Hepatocyte (in vitro differentiated cells): ENCODE data around the gene FAM118A. TPM values are rescaled to one million over a fixed set of nuclear protein-coding genes. Genes with fewer than 3 reads are reported as not detected.

Experiments
- DNase-seq: peaks from one replicate; pipeline ENCODE4 v3.0.0-alpha.2; 2016; ENCODE audit warnings: low spot score
- H2AFZ ChIP-seq: fragments of 200-600 bp; sonication (generic); 2 replicates; pipeline ENCODE4 v1.6.0; 2016; ENCODE audit warnings: antibody characterized with exemption, mild to moderate bottlenecking
- H3K27ac ChIP-seq: fragments of 200-600 bp; sonication (generic); 2 replicates; pipeline ENCODE4 v1.5.1; 2016; ENCODE audit warnings: mild to moderate bottlenecking
- H3K27me3 ChIP-seq: fragments of 200-600 bp; sonication (generic); 2 replicates; pipeline ENCODE4 v1.6.1; 2016
- H3K36me3 ChIP-seq: fragments of 200-600 bp; sonication (generic); replicated peaks from 2 replicates; pipeline ENCODE4 v1.5.1; 2016; ENCODE audit warnings: low read depth; ENCODE audit not compliant: insufficient read depth
- H3K4me1 ChIP-seq: fragments of 200-600 bp; sonication (generic); 2 replicates; pipeline ENCODE4 v1.5.1; 2016; ENCODE audit warnings: mild to moderate bottlenecking, moderate library complexity; ENCODE audit not compliant: insufficient read depth
- H3K4me2 ChIP-seq: fragments of 200-600 bp; sonication (generic); 2 replicates; pipeline ENCODE4 v1.6.0; 2016
- H3K4me3 ChIP-seq: fragments of 200-600 bp; sonication (generic); 2 replicates; pipeline ENCODE4 v1.5.1; 2016; ENCODE audit warnings: mild to moderate bottlenecking
- H3K79me2 ChIP-seq: fragments of 200-600 bp; sonication (generic); 2 replicates; pipeline ENCODE4 v1.6.0; 2017; ENCODE audit warnings: mild to moderate bottlenecking
- H3K9me2 ChIP-seq: fragments of 200-600 bp; sonication (generic); replicated peaks from 2 replicates; pipeline ENCODE4 v1.6.0; 2017; ENCODE audit warnings: mild to moderate bottlenecking; ENCODE audit not compliant: insufficient read depth
- H3K9me3 ChIP-seq: fragments of 200-600 bp; sonication (generic); 2 replicates; pipeline ENCODE4 v1.5.1; 2016; ENCODE audit warnings: low read depth, mild to moderate bottlenecking
- H4K20me1 ChIP-seq: fragments of 200-600 bp; sonication (generic); 2 replicates; pipeline ENCODE4 v1.6.0; 2016; ENCODE audit warnings: mild to moderate bottlenecking; ENCODE audit not compliant: insufficient read depth, poor library complexity, severe bottlenecking
- EZH2 ChIP-seq: fragments of 200-600 bp; sonication (generic); IDR thresholded peaks from 2 replicates; pipeline ENCODE4 v1.6.1; 2016; ENCODE audit warnings: antibody characterized with exemption, mild to moderate bottlenecking, borderline replicate concordance
- EZH2phosphoT487 ChIP-seq: fragments of 200-600 bp; sonication (generic); IDR thresholded peaks from one replicate; pipeline ENCODE4 v1.6.1; 2018; ENCODE audit warnings: antibody characterized with exemption, mild to moderate bottlenecking, low read depth, moderate library complexity; ENCODE audit not compliant: unreplicated experiment, severe bottlenecking
- WGBS: methylation state at CpG from one replicate; pipeline ENCODE4 v1.1.6; 2016; ENCODE audit warnings: low lambda C conversion rate; ENCODE audit errors: missing lambda C conversion rate; 5-methylcytosine and 5-hydroxymethylcytosine counted together
- polyA plus RNA-seq: library from polyadenylated mRNA; unstranded; fragments of >200 nt; fragmentation: Nextera tagmentation; extraction: Ambion mirVana; gene quantifications from 2 replicates; pipeline ENCODE4 v1.2.1, GENCODE V29; 2016
- total RNA-seq: library from RNA; depleted of rRNA; stranded (reverse); fragments of >200 nt; gene quantifications from 2 replicates; pipeline ENCODE4 v1.2.3, GENCODE V29; 2014
- TF ChIP-seq, protein P1 (sequence below): fragments of 200-600 bp; sonication (generic); IDR thresholded peaks from 2 replicates; pipeline ENCODE4 v1.5.1; 2016; ENCODE audit warnings: antibody characterized with exemption, mild to moderate bottlenecking; ENCODE audit not compliant: poor library complexity

The FAM118A gene
- total and polyA plus RNA-seq, 2 experiments from 2014 or later, result 94.2 to 193 TPM

DNA sequence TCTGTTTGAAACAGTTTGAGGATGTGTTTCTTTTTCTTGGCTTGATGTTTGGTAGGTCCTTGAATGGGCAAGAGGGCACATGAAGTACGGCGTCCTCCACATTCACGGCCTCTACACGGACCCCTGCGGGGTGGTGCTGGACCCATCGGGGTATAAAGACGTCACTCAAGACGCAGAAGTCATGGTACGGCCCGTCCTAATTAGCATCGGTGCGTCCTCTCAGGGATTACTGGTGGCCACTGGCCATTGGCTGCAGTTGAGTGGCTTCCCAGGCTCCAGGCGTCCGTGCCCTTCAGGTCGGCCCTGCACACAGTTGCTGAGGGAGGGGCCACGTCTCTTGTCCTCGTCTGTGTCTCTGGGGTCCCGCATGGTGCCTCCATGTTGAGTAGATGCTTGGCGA lies 20.8 kb downstream of the FAM118A start:
- WGBS, result 96% methylated on average over 19 of the region's 19 CpGs
- H3K4me3 ChIP-seq, result no peak overlapping the region
- H3K9me3 ChIP-seq, result no peaks in the 10 kb centered on the region
- no peak overlapping the region for H3K4me2 ChIP-seq
- H3K9me2 ChIP-seq, result no peaks in the 10 kb centered on the region
- H3K27ac ChIP-seq, result no peak overlapping the region
- no peaks in the 10 kb centered on the region for H3K27me3 ChIP-seq
- H3K4me1 ChIP-seq, result no peaks in the 10 kb centered on the region
- H3K36me3 ChIP-seq, result no peaks in the 10 kb centered on the region
- no peak overlapping the region for H2AFZ ChIP-seq
- TF ChIP-seq EZH2, result no peak
- no peak for TF ChIP-seq EZH2phosphoT487
- TF ChIP-seq, protein P1, sequence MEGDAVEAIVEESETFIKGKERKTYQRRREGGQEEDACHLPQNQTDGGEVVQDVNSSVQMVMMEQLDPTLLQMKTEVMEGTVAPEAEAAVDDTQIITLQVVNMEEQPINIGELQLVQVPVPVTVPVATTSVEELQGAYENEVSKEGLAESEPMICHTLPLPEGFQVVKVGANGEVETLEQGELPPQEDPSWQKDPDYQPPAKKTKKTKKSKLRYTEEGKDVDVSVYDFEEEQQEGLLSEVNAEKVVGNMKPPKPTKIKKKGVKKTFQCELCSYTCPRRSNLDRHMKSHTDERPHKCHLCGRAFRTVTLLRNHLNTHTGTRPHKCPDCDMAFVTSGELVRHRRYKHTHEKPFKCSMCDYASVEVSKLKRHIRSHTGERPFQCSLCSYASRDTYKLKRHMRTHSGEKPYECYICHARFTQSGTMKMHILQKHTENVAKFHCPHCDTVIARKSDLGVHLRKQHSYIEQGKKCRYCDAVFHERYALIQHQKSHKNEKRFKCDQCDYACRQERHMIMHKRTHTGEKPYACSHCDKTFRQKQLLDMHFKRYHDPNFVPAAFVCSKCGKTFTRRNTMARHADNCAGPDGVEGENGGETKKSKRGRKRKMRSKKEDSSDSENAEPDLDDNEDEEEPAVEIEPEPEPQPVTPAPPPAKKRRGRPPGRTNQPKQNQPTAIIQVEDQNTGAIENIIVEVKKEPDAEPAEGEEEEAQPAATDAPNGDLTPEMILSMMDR, result no peak
- no peaks in the 10 kb centered on the region for H4K20me1 ChIP-seq
- H3K79me2 ChIP-seq, result no peaks in the 10 kb centered on the region
- no peak for DNase-seq

DNA sequence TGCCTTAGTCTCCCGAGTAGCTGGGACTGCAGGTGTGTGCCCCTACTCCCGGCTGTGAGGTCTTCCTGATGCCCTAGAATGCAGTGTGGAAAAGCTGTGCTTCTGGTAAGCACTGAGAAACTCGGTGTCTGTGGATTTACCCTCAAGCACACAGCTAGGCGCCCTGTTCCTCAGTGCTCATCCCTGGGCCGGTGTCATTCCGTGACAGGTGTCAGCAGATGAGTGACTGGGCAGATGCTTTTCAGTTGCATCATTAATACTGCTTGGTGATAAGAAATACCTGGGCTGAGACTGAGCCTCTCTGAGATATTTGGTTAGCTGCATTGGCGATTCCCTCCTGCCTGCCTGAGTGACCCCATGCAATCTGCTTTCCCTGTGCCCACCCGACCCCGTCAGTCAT lies 21.8 kb downstream of the FAM118A start:
- Histone ChIP-seq H3K4me2 (no peak overlapping the region), H3K9me3 (no peaks in the 10 kb centered on the region), H3K4me3 (no peak overlapping the region), H3K27ac (no peak overlapping the region), H3K36me3 (no peaks in the 10 kb centered on the region), H3K4me1 (peaks cover 2% of the 10 kb centered on the region), H3K9me2 (no peaks in the 10 kb centered on the region), H4K20me1 (no peaks in the 10 kb centered on the region), H3K27me3 (no peaks in the 10 kb centered on the region), H3K79me2 (no peaks in the 10 kb centered on the region), H2AFZ (no peak overlapping the region)
- WGBS, result 93% methylated on average over 9 of the region's 9 CpGs
- no peak for TF ChIP-seq EZH2phosphoT487
- TF ChIP-seq, protein P1, result no peak
- TF ChIP-seq EZH2, result no peak
- no peak for DNase-seq

DNA sequence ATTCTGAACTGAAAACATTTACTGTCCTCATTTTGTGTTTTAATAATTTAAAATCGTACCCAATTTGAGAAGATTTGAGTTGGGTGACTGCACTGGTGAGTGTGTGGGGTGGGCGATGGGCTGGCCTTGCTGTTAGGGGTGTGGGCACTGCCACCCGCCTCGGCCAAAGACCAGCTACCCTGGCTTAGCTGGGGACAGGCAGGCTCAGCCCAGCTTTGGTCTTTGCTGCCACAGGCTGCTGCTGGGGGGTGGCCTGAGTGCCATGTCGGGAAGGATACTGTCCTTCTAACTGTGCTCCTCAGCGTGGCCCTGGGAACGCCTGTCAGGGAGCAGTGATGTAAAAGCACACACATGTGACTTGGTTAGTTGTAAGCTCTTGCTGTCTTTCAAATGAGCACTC lies 22.3 kb downstream of the FAM118A start:
- Histone ChIP-seq H3K36me3 (no peaks in the 10 kb centered on the region), H3K9me2 (no peaks in the 10 kb centered on the region), H3K4me2 (no peak overlapping the region), H3K79me2 (no peaks in the 10 kb centered on the region), H3K4me1 (peaks cover 6% of the 10 kb centered on the region), H3K27me3 (no peaks in the 10 kb centered on the region), H2AFZ (no peak overlapping the region), H3K9me3 (no peaks in the 10 kb centered on the region), H3K4me3 (no peak overlapping the region), H4K20me1 (no peaks in the 10 kb centered on the region), H3K27ac (no peak overlapping the region)
- no peak for DNase-seq
- TF ChIP-seq, protein P1, result no peak
- no peak for TF ChIP-seq EZH2
- WGBS, result 95% methylated on average over 7 of the region's 7 CpGs

DNA sequence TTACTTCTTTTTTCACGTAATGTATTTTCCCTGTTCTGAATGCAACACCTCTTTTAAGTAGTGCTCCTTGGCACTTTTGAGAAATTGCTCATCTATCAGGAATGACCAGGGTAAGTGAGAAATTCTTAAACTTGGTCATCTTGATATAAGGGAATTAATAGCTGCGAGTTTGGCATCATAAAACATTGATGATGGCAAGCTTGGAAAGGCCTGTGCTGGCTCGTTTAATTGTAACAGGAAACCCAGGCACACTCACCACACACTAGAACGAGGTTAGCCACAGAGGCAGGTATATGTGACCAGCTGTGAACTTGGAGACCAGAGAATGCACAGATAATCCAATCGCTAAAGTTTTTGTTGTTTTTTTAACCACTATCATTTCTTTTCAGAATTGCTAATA lies 24.3 kb downstream of the FAM118A start:
- peaks cover 6% of the 10 kb centered on the region for H3K4me1 ChIP-seq
- no peaks in the 10 kb centered on the region for H3K36me3 ChIP-seq
- 82% methylated on average over 5 of the region's 5 CpGs for WGBS

More for the DNA sequence above, 24.3 kb downstream of the FAM118A start:
- Histone ChIP-seq H3K4me3 (no peak overlapping the region), H2AFZ (no peak overlapping the region), H3K27me3 (no peaks in the 10 kb centered on the region), H3K9me2 (no peaks in the 10 kb centered on the region), H3K27ac (no peak overlapping the region), H3K9me3 (no peaks in the 10 kb centered on the region), H3K4me2 (no peak overlapping the region), H3K79me2 (no peaks in the 10 kb centered on the region), H4K20me1 (no peaks in the 10 kb centered on the region)
- no peak for TF ChIP-seq EZH2phosphoT487
- TF ChIP-seq EZH2, result no peak
- TF ChIP-seq, protein P1, result no peak
- DNase-seq, result no peak
